GM23338 (cell line): ENCODE measurements around the gene GSTM1. TPM values are rescaled to one million over a fixed set of nuclear protein-coding genes. Genes with fewer than 3 reads are reported as not detected.

Source experiments
- ATAC-seq: fragments of 200-7000 bp; cut with Tn5 transposase; 3 replicates; pipeline ENCODE4 v1.9.1; 2020
- DNase-seq: peaks from one replicate; pipeline ENCODE4 v3.0.0-alpha.2; 2015; ENCODE audit warnings: low spot score
- H2AFZ ChIP-seq: fragments of 200-600 bp; sonication (generic); 2 replicates; pipeline ENCODE4 v1.8.0; 2016; ENCODE audit warnings: antibody characterized with exemption, mild to moderate bottlenecking, moderate library complexity
- H3F3A ChIP-seq: fragments of 200-600 bp; sonication (generic); replicated peaks from 2 replicates; pipeline ENCODE4 v1.8.0; 2017; ENCODE audit warnings: antibody characterized with exemption, mixed run types, low read depth
- H3K27ac ChIP-seq: fragments of 200-600 bp; sonication (generic); 2 replicates; pipeline ENCODE4 v1.6.1; 2016; ENCODE audit warnings: low read depth
- H3K27me3 ChIP-seq: fragments of 200-600 bp; sonication (generic); 2 replicates; pipeline ENCODE4 v1.8.0; 2016; ENCODE audit warnings: mild to moderate bottlenecking, mixed run types, moderate library complexity; ENCODE audit not compliant: insufficient read depth
- H3K36me3 ChIP-seq: fragments of 200-600 bp; sonication (generic); 2 replicates; pipeline ENCODE4 v1.8.0; 2016; ENCODE audit warnings: mild to moderate bottlenecking; ENCODE audit not compliant: insufficient read depth
- H3K4me1 ChIP-seq: fragments of 200-600 bp; sonication (generic); 2 replicates; pipeline ENCODE4 v1.8.0; 2016; ENCODE audit warnings: mild to moderate bottlenecking, moderate library complexity; ENCODE audit not compliant: insufficient read depth
- H3K4me2 ChIP-seq: fragments of 200-600 bp; sonication (generic); 2 replicates; pipeline ENCODE4 v1.7.1; 2017; ENCODE audit warnings: mixed run types
- H3K4me3 ChIP-seq: fragments of 200-600 bp; sonication (generic); 2 replicates; pipeline ENCODE4 v1.6.1; 2016; ENCODE audit warnings: mixed run types
- H3K79me2 ChIP-seq: fragments of 200-600 bp; sonication (generic); replicated peaks from 2 replicates; pipeline ENCODE4 v1.8.0; 2017; ENCODE audit warnings: mild to moderate bottlenecking; ENCODE audit not compliant: insufficient read depth
- H3K9me2 ChIP-seq: fragments of 200-600 bp; sonication (generic); 2 replicates; pipeline ENCODE4 v1.8.0; 2017; ENCODE audit not compliant: insufficient read depth
- H4K20me1 ChIP-seq: fragments of 200-600 bp; sonication (generic); replicated peaks from 2 replicates; pipeline ENCODE4 v1.8.0; 2017; ENCODE audit warnings: mild to moderate bottlenecking; ENCODE audit not compliant: insufficient read depth
- H3K27ac Mint-ChIP-seq: 2 replicates; pipeline ENCODE4 v1.8.0; 2020; ENCODE audit warnings: inconsistent platforms, mild to moderate bottlenecking, moderate library complexity, mixed read lengths
- H3K27me3 Mint-ChIP-seq: 3 replicates; pipeline ENCODE4 v1.8.0; 2022; ENCODE audit warnings: low read depth, mild to moderate bottlenecking, moderate library complexity, mixed read lengths, inconsistent platforms; ENCODE audit not compliant: insufficient read depth, poor library complexity
- H3K36me3 Mint-ChIP-seq: 3 replicates; pipeline ENCODE4 v1.8.0; 2021; ENCODE audit warnings: low read depth, mild to moderate bottlenecking, inconsistent platforms, moderate library complexity, mixed read lengths
- H3K4me1 Mint-ChIP-seq: 3 replicates; pipeline ENCODE4 v1.8.0; 2020; ENCODE audit warnings: mild to moderate bottlenecking, inconsistent platforms, mixed read lengths
- H3K4me3 Mint-ChIP-seq: 3 replicates; pipeline ENCODE4 v1.8.0; 2021; ENCODE audit warnings: moderate library complexity, mild to moderate bottlenecking, inconsistent platforms, mixed read lengths
- H3K9me3 Mint-ChIP-seq: 3 replicates; pipeline ENCODE4 v1.8.0; 2020; ENCODE audit warnings: moderate library complexity, mild to moderate bottlenecking, inconsistent platforms, mixed read lengths
- CREB1 ChIP-seq: fragments of 250-450 bp; sonication (Bioruptor Pico); IDR thresholded peaks from 2 replicates; pipeline ENCODE4 v1.5.0; 2020; ENCODE audit warnings: low read depth, mild to moderate bottlenecking, moderate library complexity
- EZH2 ChIP-seq: fragments of 200-600 bp; sonication (generic); IDR thresholded peaks from one replicate; pipeline ENCODE4 v1.8.0; 2017; ENCODE audit warnings: antibody characterized with exemption, mild to moderate bottlenecking, low read depth; ENCODE audit not compliant: unreplicated experiment
- EZH2phosphoT487 ChIP-seq: fragments of 200-600 bp; sonication (generic); IDR thresholded peaks from one replicate; pipeline ENCODE4 v1.8.1; 2018; ENCODE audit warnings: antibody characterized with exemption; ENCODE audit not compliant: unreplicated experiment
- JUNB ChIP-seq: IDR thresholded peaks from one replicate; pipeline ENCODE4 v1.6.1; 2016; ENCODE audit warnings: antibody characterized with exemption; ENCODE audit not compliant: unreplicated experiment
- NANOG ChIP-seq: IDR thresholded peaks from 2 replicates; pipeline ENCODE4 v1.6.1; 2016; ENCODE audit warnings: antibody characterized with exemption, borderline replicate concordance
- POLR2AphosphoS5 ChIP-seq: IDR thresholded peaks from 2 replicates; pipeline ENCODE4 v1.6.1; 2016; ENCODE audit warnings: antibody characterized with exemption, low read depth
- REST ChIP-seq: IDR thresholded peaks from one replicate; pipeline ENCODE4 v1.6.1; 2018; ENCODE audit warnings: antibody characterized with exemption; ENCODE audit not compliant: unreplicated experiment
- ZNF114 ChIP-seq: fragments of 250-450 bp; sonication (Bioruptor Pico); IDR thresholded peaks from 2 replicates; pipeline ENCODE4 v1.5.0; 2020; ENCODE audit warnings: mild to moderate bottlenecking, moderate library complexity
- ZNF331 ChIP-seq: fragments of 250-450 bp; sonication (Bioruptor Pico); IDR thresholded peaks from 2 replicates; pipeline ENCODE4 v1.5.0; 2020; ENCODE audit warnings: low read depth, mild to moderate bottlenecking, moderate library complexity
- ZNF462 ChIP-seq: fragments of 250-450 bp; sonication (Bioruptor Pico); IDR thresholded peaks from 2 replicates; pipeline ENCODE4 v1.5.0; 2020; ENCODE audit warnings: mild to moderate bottlenecking, moderate library complexity
- polyA plus RNA-seq: library from polyadenylated mRNA; unstranded; fragments of >200 nt; fragmentation: Nextera tagmentation; extraction: Ambion mirVana; gene quantifications from 2 replicates; pipeline ENCODE4 v1.2.1, GENCODE V29; 2016
- total RNA-seq: library from RNA; depleted of rRNA; stranded (reverse); fragments of >200 nt; shearing (Covaris generic); gene quantifications from 2 replicates; pipeline ENCODE4 v1.2.3, GENCODE V29; 2014

Gene GSTM1
- total and polyA plus RNA-seq, 2 experiments from 2014 or later, result not detected

GRCh38 chr1:109657970-109658369 is 29.6 kb upstream of the GSTM1 start (continued):
- TF ChIP-seq ZNF462 (CRISPR knock-in tag) (no peak), POLR2AphosphoS5 (no peak), ZNF114 (CRISPR knock-in tag) (no peak), ZNF331 (no peak), CREB1 (CRISPR knock-in tag) (no peak), NANOG (no peak), EZH2phosphoT487 (no peak), EZH2 (no peak)

- no peaks in the 10 kb centered on the region for H3K36me3 ChIP-seq
- H3K4me2 ChIP-seq, result no peak overlapping the region
- H3K4me3 ChIP-seq, result no peak overlapping the region
- H3K27ac ChIP-seq, result no peak overlapping the region
- peaks cover 6% of the 10 kb centered on the region for H3F3A ChIP-seq
- no peaks in the 10 kb centered on the region for H3K79me2 ChIP-seq
- ATAC-seq (no peak), DNase-seq (no peak)
- H2AFZ ChIP-seq, result no peak overlapping the region
- Mint-ChIP-seq H3K9me3 (no peaks in the 10 kb centered on the region), H3K36me3 (no peaks in the 10 kb centered on the region), H3K4me3 (no peak overlapping the region), H3K27ac (no peak overlapping the region; the same call in 1 of the 2 replicates), H3K27me3 (peaks cover 11% of the 10 kb centered on the region), H3K4me1 (peaks cover 11% of the 10 kb centered on the region)
- no peaks in the 10 kb centered on the region; the same call in 1 of the 2 replicates for H4K20me1 ChIP-seq
- peaks cover 10% of the 10 kb centered on the region; the same call in 1 of the 2 replicates for H3K4me1 ChIP-seq
- peaks cover 12% of the 10 kb centered on the region for H3K27me3 ChIP-seq
- H3K9me2 ChIP-seq, result no peaks in the 10 kb centered on the region
- TF ChIP-seq JUNB (no peak), REST (no peak), CREB1 (CRISPR knock-in tag) (no peak)
These were observed 29.0 kb upstream of the GSTM1 start for GRCh38 chr1:109658533-109659042.
